Measurements from ENCODE around the gene SLC17A1.
"Not testable (repeated sequence)": the region's sequence is repeated elsewhere in the genome, so short reads cannot be mapped to it uniquely, and the experiment has no call there.

The SLC17A1 gene

DNA sequence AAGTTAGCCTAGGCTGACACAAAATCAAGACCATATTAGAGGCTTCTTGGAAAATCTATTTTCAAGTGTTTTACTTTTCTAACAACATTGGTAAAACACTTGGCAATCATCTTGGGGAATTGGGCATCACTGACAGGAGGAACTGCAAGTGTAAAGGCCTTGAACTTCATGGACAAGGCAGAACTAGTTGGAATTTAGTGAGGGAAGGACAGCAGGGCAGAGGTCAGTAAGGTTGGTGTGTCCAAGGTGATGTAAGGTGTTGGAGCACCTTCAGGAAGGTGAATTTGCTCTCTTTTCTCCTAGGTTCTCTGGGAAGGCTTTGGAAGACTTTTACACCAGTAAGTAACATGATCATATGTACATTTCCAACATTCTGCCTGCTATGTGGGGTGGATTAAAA, 78.8 kb downstream of the SLC17A1 start:
- no peaks in the 10 kb centered on the region for H3K36me3 ChIP-seq
- H3K27me3 ChIP-seq, result no peaks in the 10 kb centered on the region
- H3K4me1 ChIP-seq, result no peaks in the 10 kb centered on the region
- H3K4me3 ChIP-seq (ENCODE audit: low read depth, low read length), result no peak overlapping the region
- no peaks in the 10 kb centered on the region for H3K9me3 ChIP-seq
- no peak for DNase-seq
- TF ChIP-seq, protein P1, sequence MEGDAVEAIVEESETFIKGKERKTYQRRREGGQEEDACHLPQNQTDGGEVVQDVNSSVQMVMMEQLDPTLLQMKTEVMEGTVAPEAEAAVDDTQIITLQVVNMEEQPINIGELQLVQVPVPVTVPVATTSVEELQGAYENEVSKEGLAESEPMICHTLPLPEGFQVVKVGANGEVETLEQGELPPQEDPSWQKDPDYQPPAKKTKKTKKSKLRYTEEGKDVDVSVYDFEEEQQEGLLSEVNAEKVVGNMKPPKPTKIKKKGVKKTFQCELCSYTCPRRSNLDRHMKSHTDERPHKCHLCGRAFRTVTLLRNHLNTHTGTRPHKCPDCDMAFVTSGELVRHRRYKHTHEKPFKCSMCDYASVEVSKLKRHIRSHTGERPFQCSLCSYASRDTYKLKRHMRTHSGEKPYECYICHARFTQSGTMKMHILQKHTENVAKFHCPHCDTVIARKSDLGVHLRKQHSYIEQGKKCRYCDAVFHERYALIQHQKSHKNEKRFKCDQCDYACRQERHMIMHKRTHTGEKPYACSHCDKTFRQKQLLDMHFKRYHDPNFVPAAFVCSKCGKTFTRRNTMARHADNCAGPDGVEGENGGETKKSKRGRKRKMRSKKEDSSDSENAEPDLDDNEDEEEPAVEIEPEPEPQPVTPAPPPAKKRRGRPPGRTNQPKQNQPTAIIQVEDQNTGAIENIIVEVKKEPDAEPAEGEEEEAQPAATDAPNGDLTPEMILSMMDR (IDR thresholded peaks at IDR 0.05; ENCODE audit: low read depth, low read length), result no peak

DNA sequence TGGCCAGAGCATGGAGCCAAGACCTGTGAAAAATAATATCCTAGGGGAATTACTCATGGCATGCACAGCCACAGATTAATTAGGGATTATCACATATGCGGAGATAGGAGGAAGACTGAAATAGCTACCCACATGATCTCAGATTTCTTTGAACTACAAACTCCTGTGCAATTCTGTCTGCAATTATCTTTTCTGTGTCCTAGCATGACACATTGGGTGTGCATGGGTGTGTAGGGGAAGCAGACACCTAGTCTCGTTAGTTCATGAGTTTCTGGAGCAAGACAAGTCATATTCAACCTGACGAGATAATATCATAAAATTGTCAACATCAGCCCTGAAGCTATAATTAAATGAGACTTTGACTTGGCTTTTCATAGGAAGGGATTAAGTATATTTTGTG, 80.9 kb downstream of the SLC17A1 start:
- Histone ChIP-seq H3K4me3 (ENCODE audit: low read depth, low read length) (no peak overlapping the region), H3K27me3 (no peaks in the 10 kb centered on the region), H3K36me3 (no peaks in the 10 kb centered on the region), H3K9me3 (no peaks in the 10 kb centered on the region), H3K4me1 (no peaks in the 10 kb centered on the region)
- DNase-seq, result no peak
- TF ChIP-seq, protein P1 (IDR thresholded peaks at IDR 0.05; ENCODE audit: low read depth, low read length), result no peak

DNA sequence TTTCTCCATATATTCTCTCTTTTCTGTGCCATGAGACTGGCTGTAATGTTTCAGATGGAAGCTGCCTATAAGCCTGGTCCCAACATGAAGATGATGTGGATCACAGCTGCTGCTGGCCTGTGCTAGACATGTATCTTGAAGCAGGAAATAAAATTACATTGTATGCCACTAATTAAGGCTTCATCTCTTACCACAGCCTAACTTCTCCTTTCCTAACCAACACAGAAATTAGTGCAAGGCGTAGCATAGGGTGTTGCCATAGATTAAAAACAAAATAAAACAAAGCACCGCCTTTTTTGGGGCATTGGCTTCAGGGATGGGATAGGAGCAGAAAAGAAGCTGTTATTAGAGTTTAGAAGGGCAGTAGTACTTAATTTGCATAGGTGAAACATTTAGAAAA, 82.0 kb downstream of the SLC17A1 start:
- no peak for DNase-seq
- H3K27me3 ChIP-seq, result no peaks in the 10 kb centered on the region
- H3K9me3 ChIP-seq, result no peaks in the 10 kb centered on the region
- no peak overlapping the region for H3K4me3 ChIP-seq (ENCODE audit: low read depth, low read length)
- 0 out of 2 replicates have a peak, but pooled peaks cover 2% of the 10 kb centered on the region for H3K4me1 ChIP-seq
- H3K36me3 ChIP-seq, result no peaks in the 10 kb centered on the region
- TF ChIP-seq, protein P1 (IDR thresholded peaks at IDR 0.05; ENCODE audit: low read depth, low read length), result no peak

DNA sequence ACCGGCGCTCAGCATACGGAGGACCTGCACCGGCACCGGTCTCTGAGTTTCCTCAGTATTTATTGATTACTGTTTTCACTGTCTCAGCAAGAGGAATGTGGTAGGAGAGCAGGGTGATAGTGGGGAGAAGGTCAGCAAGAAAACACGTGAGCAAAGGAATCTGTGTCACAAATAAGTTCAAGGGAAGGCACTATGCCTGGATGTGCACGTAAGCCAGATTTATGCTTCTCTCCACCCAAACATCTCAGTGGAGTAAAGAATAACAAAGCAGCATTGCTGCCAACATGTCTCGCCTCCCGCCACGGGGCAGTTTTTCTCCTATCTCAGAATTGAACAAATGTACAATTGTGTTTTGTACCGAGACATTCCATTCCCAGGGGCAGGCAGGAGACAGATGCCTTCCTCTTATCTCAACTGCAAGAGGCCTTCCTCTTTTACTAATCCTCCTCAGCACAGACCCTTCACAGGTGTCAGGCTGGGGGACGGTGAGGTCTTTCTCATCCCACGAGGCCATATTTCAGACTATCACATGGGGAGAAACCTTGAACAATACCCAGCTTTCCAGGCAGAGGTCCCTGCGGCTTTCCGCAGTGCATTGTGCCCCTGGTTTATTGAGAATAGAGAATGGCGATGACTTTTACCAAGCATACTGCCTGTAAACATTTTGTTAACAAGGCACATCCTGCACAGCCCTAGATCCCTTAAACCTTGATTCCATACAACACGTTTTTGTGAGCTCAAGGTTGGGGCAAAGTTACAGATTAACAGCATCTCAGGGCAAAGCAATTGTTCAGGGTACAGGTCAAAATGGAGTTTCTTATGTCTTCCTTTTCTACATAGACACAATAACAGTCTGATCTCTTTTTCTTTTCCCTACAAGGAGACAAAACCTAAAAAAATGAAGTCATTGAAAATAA, 83.0 kb downstream of the SLC17A1 start:
- H3K4me3 ChIP-seq (ENCODE audit: low read depth, low read length); H3K9me3 ChIP-seq; DNase-seq; H3K27me3 ChIP-seq; H3K36me3 ChIP-seq; H3K4me1 ChIP-seq: not testable (repeated sequence)

DNA sequence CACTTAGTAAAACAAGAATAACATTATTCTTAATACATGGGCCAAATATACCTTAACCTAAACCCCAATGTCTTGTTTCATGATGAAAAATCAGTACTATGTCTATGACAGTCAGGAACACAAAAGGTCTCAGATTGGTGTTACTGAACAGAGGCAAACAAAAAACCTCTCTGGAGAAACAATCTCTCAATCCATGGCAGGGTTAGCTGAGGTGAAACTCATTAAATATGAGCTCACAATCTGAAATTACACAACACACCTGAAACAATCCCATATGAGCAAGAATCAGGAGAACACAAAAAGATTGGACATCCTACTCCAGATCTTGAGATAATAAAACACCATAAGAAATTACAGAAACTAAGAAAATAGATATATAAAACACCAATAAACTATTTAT, 83.8 kb downstream of the SLC17A1 start:
- H3K4me3 ChIP-seq (ENCODE audit: low read depth, low read length), result no peak overlapping the region
- H3K4me1 ChIP-seq, result 0 out of 2 replicates have a peak, but pooled peaks cover 2% of the 10 kb centered on the region
- TF ChIP-seq, protein P1 (IDR thresholded peaks at IDR 0.05; ENCODE audit: low read depth, low read length), result no peak

DNA sequence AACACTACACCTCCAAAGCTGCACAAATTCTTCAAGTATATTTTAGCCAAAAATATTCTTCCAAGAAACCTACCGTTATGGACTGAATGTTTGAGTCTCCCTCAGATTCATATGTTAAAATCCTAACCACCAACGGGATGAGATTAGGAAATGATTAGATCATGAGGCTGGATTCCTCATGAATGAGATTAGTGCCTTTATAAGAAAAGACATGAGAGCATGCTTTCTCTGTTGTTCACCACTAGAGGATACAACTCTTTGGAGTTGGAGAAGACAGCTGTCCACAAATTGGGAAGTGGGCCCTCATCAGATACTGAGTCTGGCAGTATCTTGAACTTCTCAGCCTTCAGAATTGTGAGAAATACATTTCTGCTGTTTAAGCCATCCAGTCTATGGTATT, 84.4 kb downstream of the SLC17A1 start:
- DNase-seq, result no peak
- TF ChIP-seq, protein P1 (IDR thresholded peaks at IDR 0.05; ENCODE audit: low read depth, low read length), result no peak
- Histone ChIP-seq H3K36me3 (no peaks in the 10 kb centered on the region), H3K27me3 (no peaks in the 10 kb centered on the region), H3K4me1 (0 out of 2 replicates have a peak, but pooled peaks cover 2% of the 10 kb centered on the region), H3K9me3 (no peaks in the 10 kb centered on the region), H3K4me3 (ENCODE audit: low read depth, low read length) (no peak overlapping the region)

More for the DNA sequence above, 83.8 kb downstream of the SLC17A1 start:
- Histone ChIP-seq H3K36me3 (no peaks in the 10 kb centered on the region), H3K27me3 (no peaks in the 10 kb centered on the region), H3K9me3 (no peaks in the 10 kb centered on the region)
- DNase-seq, result no peak

Data from BE2C (cell line).